ENCODE results near the gene STRN. TPM values are rescaled to one million over a fixed set of nuclear protein-coding genes. Genes with fewer than 3 reads are reported as not detected.
"Not testable (repeated sequence)": the region's sequence is repeated elsewhere in the genome, so short reads cannot be mapped to it uniquely, and the experiment has no call there.

The STRN gene
- polyA plus RNA-seq, 3 donors, result 23.7 to 25.6 (median 25.3) TPM

DNA sequence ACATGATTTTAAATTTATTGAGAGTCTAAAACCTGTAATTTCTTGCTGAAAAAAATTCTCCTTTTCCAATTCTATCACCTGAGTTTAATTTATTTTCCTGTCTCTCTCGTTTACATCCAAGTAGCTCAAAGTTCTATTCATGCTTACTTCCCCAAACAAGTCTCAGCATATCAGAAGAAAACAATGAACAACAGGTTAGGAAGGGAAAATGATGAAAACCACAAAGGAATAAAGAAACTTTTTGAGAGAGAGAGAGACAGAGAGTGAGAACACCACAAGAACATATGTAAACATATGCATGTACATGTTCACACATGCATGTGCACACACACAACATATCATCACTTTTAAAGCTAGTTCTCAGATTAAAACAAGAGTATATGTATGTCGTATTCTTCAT is 112.1 kb downstream of the STRN start:
- no peak for DNase-seq (ENCODE audit: low read depth in 3 of 3, low spot score in 2 of 3)

DNA sequence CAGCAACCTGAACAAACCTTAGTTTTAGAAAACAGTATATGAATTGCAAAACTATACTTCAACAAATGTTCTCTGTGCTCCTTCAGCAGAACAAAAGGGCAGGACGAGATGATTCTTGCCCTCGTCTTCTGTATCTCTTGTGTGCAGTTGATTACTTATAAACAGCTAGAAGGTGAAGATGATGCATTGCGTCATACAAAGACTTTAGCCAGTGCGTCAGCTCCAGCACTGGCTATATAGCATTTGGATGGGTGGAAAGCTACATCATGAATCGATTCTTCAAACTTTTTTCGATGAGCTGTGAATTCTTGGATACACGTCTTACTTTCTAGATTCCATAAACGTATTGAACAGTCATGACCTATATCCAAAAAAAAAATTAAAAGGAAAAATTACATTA is 117.1 kb downstream of the STRN start:
- DNase-seq (ENCODE audit: low read depth in 3 of 3, low spot score in 2 of 3), result no peak

DNA sequence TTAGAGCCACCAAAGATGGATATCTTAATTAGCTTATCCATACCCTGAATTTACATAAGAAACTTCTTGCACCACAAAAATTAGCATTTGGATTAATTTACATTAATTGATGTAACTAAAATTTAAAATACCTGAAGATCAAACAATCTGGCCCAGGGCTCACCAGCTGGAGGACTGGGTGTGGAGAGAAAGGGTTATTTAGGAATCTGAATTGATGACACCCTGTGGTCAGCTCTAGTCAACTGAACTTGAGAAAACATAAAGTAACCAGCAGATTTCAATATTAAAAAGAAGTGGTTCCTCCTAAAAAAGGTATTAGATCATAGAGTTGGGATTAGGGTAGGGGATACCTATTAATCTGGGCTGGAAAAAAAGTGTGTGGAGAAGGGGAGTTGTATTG is 122.5 kb downstream of the STRN start:
- no peak for DNase-seq (ENCODE audit: low read depth in 3 of 3, low spot score in 2 of 3)

DNA sequence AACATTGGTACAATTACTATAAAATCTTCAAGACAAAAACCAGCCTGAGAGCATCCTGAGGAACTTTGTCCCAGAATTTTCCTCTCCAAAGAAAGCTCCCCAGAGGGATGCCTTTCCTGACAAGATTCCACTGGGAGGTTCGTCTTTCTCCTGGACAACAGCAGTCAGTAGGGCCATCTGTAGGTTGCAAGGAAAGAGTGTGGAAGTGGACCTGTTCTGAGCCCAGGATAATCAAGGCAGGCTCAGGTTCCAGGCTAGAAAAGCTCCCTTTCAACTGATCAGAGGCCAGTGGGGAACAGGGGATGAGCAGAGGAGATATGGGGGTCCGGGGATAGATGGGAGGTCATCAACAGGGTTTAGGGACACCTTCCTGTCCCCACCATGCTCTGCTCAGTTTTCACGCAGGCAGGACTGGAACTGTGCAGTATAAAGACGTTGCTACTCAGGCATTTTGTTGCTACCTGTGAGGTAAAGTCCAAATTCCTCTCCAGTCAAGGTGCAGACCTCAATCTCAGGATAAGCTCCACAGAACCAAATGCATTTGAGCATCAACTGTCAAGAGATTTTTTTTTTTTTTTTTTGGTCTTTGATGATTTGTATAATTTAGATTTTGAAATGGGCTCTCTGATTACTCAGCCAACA is 126.2 kb downstream of the STRN start:
- no peak for DNase-seq (ENCODE audit: low read depth in 3 of 3, low spot score in 2 of 3)

- no peak for DNase-seq (ENCODE audit: low read depth in 3 of 3, low spot score in 2 of 3)
These were observed 131.4 kb downstream of the STRN start for GRCh38 chr2:36834731-36835524.

- no peak for DNase-seq (ENCODE audit: low read depth in 3 of 3, low spot score in 2 of 3)
These were observed 132.1 kb downstream of the STRN start for GRCh38 chr2:36834203-36834602.

DNA sequence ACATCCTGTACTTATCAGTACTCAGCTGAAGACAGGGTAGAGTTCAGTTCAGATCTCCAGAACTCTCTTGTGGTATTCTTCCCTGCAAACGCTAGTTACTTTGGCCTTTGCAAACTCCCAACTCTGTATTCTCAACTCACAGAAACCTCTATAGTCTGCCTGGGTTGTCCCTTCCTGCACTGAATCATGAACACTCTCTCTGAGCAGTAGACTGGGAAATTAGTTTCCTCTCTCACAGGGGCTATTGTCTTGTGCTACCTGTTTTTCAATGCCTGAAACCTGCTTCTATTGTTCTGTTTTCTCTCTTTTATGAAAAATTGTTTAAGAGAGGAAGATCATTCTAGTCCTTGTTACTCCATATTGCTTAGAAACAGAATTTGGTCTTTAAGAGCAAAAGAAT is 135.2 kb downstream of the STRN start:
- no peak for DNase-seq (ENCODE audit: low read depth in 3 of 3, low spot score in 2 of 3)

DNA sequence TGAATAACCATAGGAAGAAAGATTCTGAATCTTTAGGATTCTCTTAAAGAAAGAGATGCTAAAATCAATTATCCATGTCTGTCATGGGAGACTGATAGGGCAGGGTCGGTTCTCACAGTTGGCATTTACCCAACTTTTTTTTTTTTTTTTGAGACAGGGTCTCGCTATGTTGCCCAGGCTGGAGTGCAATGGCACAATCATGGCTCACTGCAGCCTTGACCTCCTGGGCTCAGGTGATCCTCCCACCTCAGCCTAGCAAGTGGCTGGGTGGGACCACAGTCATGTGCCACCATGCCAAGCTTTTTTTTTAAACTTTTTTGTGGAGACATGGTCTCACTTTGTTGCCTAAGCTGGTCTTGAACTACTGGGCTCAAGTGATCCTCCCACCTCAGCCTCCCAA is 141.7 kb downstream of the STRN start:
- not testable (repeated sequence) for DNase-seq (ENCODE audit: low read depth in 3 of 3, low spot score in 2 of 3)

- no peak for DNase-seq (ENCODE audit: low read depth in 3 of 3, low spot score in 2 of 3)
These were observed 142.1 kb downstream of the STRN start for GRCh38 chr2:36824273-36824672.

DNA sequence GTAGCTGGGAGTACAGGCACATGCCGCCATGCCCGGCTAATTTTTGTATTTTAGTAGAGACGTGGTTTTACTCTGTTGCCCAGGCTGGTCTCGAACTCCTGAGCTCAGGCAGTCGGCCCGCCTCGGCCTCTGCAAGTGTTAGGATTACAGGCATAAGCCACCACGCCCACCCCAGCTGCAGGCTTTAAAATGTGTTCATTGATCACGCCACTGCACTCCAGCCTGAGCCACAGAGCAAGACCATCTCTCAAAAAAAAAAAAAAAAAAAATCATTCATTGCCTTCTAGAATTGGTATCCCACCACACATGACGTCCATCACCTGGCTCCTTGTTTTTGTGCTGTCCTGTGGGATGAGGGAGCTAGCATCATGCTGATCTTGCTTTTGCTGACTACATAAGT is 142.5 kb downstream of the STRN start:
- DNase-seq (ENCODE audit: low read depth in 3 of 3, low spot score in 2 of 3), result no peak

GRCh38 chr2:36820942-36821605 is 145.3 kb downstream of the STRN start:
- no peak for DNase-seq (ENCODE audit: low read depth in 3 of 3, low spot score in 2 of 3)

DNA sequence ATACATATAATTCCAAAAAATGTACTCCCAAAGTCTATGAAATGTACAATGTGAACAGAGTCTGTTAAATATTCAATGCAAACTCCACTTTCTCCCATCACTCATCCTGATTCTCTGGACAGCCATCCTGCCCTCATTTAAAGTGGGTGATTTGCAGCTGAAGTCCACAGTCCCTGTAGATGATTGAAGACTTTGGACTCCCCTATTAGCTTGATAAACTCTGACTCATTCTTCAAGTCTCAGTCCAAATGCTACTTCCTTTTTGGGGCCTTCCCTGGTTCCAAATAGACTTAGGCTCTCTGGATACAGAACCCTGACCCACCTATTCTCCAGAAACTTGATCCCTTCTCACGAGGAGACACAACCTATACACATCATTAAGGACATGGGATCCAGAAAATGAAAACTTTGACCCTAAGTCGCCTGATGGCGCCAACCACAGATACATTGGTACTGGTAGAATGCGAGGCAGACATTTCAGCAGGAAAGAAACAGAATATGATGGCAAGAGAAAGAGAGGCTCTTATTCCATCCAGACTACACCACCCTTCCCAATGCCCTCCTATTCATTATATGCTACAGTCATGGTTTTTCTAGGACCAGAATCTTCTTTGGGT is 147.1 kb downstream of the STRN start:
- no peak for DNase-seq (ENCODE audit: low read depth in 3 of 3, low spot score in 2 of 3)

GRCh38 chr2:36818542-36818941 is 147.8 kb downstream of the STRN start:
- no peak for DNase-seq (ENCODE audit: low read depth in 3 of 3, low spot score in 2 of 3)

DNA sequence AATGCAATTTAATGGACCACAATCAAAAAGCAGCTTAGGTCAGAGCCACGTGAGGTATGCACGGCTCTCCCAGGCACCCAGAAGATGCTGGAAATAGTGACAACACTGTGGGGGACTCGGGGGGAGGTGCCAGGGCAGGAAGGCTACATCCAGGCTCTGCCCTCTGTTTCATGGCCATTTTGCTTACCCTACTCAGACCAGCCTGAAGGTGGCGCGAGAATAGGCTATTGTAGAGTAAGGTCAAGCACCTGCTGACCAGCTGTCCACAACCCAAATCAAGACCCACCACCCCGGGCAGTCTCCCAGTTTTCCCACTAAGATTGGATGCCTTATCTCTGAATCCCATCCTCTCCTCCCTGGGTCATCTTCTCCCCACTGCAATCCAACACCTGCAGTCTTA is 154.1 kb downstream of the STRN start:
- DNase-seq (ENCODE audit: low read depth in 3 of 3, low spot score in 2 of 3), result no peak

DNA sequence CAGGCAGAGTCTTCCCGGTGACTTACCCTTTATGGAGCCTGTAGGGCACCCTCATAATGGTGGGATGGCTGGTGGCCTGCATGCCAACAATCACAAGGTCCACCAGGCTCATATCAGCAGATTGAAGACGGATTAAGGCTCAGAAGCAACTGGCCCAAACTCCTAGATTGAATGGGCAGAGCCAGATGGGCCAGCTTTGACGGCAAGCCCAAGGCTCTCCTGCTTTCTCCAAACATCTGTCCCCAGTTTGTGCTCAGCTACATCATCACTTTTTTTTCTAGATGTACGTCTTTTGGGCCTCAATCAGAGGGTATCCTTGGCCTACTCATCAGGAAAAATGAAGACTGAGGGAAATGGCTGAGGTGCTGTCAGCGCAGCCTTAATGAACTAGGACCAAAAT is 155.3 kb downstream of the STRN start:
- DNase-seq (ENCODE audit: low read depth in 3 of 3, low spot score in 2 of 3), result no peak

DNA sequence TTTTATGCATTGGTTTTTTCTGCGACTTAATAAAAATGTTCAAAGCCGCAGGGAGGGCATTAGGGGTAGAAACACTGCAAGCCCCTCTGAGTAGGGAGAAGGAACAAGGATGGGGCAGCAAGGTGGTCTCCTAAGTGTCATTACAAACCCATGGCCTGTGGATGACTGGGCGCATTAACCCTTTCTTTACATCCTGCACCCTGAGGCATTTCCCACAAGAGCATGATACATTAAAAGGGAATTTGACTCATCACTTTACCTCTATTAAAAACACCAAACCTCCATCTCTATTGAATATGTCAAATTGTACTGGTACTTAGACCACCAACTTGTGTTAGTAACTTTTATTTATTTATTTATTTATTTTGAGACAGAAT is 157.3 kb downstream of the STRN start:
- DNase-seq (ENCODE audit: low read depth in 3 of 3, low spot score in 2 of 3), result no peak

DNA sequence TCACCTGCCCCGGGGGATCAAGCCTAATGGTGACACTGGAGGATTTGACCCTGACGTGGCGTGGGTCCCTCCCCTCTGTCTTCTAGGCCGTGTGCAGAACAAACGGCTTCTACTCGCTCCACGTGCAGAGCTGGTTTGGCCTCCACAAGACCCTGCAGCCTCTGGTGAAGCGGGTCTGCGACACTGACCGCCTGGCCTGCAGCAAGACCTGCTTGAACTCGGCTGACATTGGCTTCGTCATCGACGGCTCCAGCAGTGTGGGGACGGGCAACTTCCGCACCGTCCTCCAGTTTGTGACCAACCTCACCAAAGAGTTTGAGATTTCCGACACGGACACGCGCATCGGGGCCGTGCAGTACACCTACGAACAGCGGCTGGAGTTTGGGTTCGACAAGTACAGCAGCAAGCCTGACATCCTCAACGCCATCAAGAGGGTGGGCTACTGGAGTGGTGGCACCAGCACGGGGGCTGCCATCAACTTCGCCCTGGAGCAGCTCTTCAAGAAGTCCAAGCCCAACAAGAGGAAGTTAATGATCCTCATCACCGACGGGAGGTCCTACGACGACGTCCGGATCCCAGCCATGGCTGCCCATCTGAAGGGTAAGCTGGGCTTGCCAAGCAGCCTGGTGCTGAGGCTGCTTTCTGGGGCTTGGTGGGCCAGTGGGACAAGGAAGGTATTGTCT is 157.8 kb downstream of the STRN start:
- no peak for DNase-seq (ENCODE audit: low read depth in 3 of 3, low spot score in 2 of 3)

DNA sequence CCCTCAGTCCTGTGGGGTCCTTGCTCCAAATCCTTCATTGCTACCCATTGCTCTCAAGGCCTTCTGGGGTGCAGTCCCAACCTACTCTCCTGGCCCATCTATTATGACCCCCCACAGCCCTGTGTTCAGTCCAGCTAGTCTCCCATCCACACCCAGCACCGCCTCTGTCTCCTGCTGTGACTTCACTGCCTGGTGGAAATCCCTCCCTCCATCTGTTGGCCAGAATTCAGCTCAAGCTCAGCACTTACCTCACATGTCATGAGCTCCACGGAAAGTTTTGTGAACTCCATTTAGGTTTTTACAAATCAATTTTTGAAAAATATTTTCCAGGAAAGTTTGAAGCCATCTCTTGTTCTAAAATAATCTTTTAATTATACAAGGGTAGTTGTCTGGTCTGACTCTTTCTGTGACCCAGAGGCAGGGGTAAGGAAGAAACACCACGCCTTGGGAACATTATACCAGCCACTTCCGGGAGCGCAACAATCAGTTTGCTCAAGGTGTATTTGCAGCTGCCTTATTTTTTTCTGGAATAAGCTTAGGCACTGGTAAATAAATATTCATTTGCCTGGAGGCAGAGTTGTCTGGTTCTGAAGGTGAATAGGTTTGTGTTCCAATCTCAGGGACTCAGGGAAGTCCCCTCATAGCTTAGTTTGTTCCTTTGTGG is 159.0 kb downstream of the STRN start:
- no peak for DNase-seq (ENCODE audit: low read depth in 3 of 3, low spot score in 2 of 3)

DNA sequence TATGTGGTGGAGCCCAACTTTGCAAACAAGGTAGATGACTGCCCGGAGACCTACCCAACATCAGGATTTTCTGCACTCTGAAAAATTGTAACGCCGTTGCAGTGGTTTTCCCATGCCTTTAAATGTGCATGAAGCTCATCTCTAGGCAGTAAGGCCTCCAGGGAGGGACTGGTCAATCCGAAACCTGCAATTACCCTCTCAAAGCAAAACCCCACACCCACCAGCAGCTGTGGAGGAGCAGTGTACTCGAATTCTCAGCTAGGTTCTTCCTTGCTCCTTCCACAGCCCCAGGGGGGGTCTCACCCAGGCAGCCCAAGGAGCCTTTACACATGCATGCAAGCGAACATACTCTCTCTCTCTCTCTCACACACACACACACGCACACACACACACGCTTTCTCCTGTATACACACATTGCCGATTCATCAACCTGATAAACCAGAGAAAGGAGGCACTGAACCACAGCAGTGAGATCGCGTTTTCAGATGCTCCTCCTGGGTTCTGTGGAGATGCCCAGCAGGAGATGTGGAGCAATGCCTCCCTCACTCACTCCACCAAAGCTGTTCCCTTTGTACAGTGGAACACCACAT is 160.6 kb downstream of the STRN start:
- DNase-seq (ENCODE audit: low read depth in 3 of 3, low spot score in 2 of 3), result no peak

DNA sequence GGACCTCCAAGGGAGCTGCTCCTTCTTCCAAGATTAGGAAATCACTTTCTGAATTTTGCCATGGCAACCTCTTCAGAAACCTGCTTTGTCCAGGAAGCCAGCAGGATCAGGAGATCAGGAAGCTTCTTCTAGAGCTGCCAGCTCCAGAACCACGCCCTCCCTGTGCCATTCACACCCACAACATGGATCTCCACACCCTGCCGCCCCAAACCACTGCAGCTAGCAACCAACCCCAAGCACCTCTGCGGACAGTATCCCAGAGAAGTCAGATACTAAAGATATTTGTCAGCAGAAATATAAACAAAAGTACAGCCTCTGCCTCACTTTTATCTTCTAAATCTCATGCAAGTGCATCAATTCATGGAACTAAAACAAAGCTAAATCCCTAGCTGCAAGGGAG is 163.4 kb downstream of the STRN start:
- no peak for DNase-seq (ENCODE audit: low read depth in 3 of 3, low spot score in 2 of 3)

Measured in right renal cortex interstitium (tissue), 3 donors.